Pericardium fibroblast (primary cell): ENCODE results near the gene KCNMB1. TPM values are rescaled to one million over a fixed set of nuclear protein-coding genes. Genes with fewer than 3 reads are reported as not detected.

Experiments
- total RNA-seq: library from RNA; depleted of rRNA; stranded (reverse); fragments of >200 nt; gene quantifications from 2 replicates; pipeline ENCODE4 v1.2.3, GENCODE V29; 2015

KCNMB1 gene
- total RNA-seq = not detected in 2 replicates

GRCh38 chr5:170388818-170389549, at the start of gene KCNMB1:
KCNMB1 (minus strand) TSS chr5:170389367; CDS start chr5:170385447, 3,920 bp downstream.

Other genes starting within 250 kb of the KCNMB1 start
- not detected in 2 replicates for gene C5orf58, start 156.4 kb downstream of the KCNMB1 start, total RNA-seq
- gene LCP2, start 91.6 kb downstream of the KCNMB1 start, total RNA-seq = not detected in 2 replicates
- gene KCNIP1, start 114.7 kb upstream of the KCNMB1 start, total RNA-seq = 0.35 and 1.0 TPM in 2 replicates